CD4-positive, alpha-beta T cell treated with Interleukin-15 for 4 hours (primary cell): ENCODE data around the gene DAAM2.

Experiments used
- DNase-seq: peaks from one replicate; pipeline ENCODE4 v3.0.0-alpha.2; 2020; ENCODE audit warnings: low spot score

Gene DAAM2

GRCh38 chr6:39909701-39910100, 117.5 kb downstream of the DAAM2 start:
- no peak for DNase-seq

GRCh38 chr6:39910164-39910563, 118.0 kb downstream of the DAAM2 start:
- DNase-seq = no peak

- no peak for DNase-seq
Observed at GRCh38 chr6:39910744-39911143, 118.6 kb downstream of the DAAM2 start.

GRCh38 chr6:39911513-39912125, 119.4 kb downstream of the DAAM2 start:
- no peak for DNase-seq

- no peak for DNase-seq
Observed at GRCh38 chr6:39912446-39912845, 120.3 kb downstream of the DAAM2 start.

GRCh38 chr6:39913391-39913916, 121.3 kb downstream of the DAAM2 start:
- no peak for DNase-seq

- no peak for DNase-seq
Observed at GRCh38 chr6:39914239-39914638, 122.1 kb downstream of the DAAM2 start.

- no peak for DNase-seq
Observed at GRCh38 chr6:39915866-39916265, 123.7 kb downstream of the DAAM2 start.

- DNase-seq = no peak
Observed at GRCh38 chr6:39917329-39917728, 125.2 kb downstream of the DAAM2 start.

GRCh38 chr6:39917981-39918380, 125.8 kb downstream of the DAAM2 start:
- no peak for DNase-seq

GRCh38 chr6:39918831-39919230, 126.7 kb downstream of the DAAM2 start:
- no peak for DNase-seq

- no peak for DNase-seq
Observed at GRCh38 chr6:39920157-39920556, 128.0 kb downstream of the DAAM2 start.

GRCh38 chr6:39922821-39923220, 130.6 kb downstream of the DAAM2 start:
- no peak for DNase-seq

GRCh38 chr6:39923394-39923793, 131.2 kb downstream of the DAAM2 start:
- DNase-seq = no peak

- DNase-seq = no peak
Observed at GRCh38 chr6:39923861-39924260, 131.7 kb downstream of the DAAM2 start.

- no peak for DNase-seq
Observed at GRCh38 chr6:39924283-39924682, 132.1 kb downstream of the DAAM2 start.

GRCh38 chr6:39925191-39925930, 133.2 kb downstream of the DAAM2 start:
- DNase-seq = no peak

- no peak for DNase-seq
Observed at GRCh38 chr6:39925931-39926290, 133.7 kb downstream of the DAAM2 start.

- DNase-seq = no peak
Observed at GRCh38 chr6:39926668-39927067, 134.5 kb downstream of the DAAM2 start.

- DNase-seq = no peak
Observed at GRCh38 chr6:39927159-39927558, 135.0 kb downstream of the DAAM2 start.

- no peak for DNase-seq
Observed at GRCh38 chr6:39929039-39929732, 137.0 kb downstream of the DAAM2 start.

- no peak for DNase-seq
Observed at GRCh38 chr6:39929733-39930461, 137.7 kb downstream of the DAAM2 start.
